Adipocyte (in vitro differentiated cells): ENCODE results near the gene USP21.

ENCODE experiments used
- DNase-seq: peaks from one replicate; pipeline ENCODE4 v3.0.0-alpha.2; 2015; ENCODE audit warnings: low read depth
- H3K27me3 ChIP-seq: replicated peaks from 2 replicates; pipeline ENCODE4 v1.7.0; 2013; ENCODE audit warnings: mild to moderate bottlenecking, low read length, moderate library complexity; ENCODE audit not compliant: control insufficient read depth, insufficient read depth
- H3K36me3 ChIP-seq: 2 replicates; pipeline ENCODE4 v1.7.0; 2013; ENCODE audit warnings: low read length, mild to moderate bottlenecking, moderate library complexity; ENCODE audit not compliant: control insufficient read depth, insufficient read depth, severe bottlenecking
- H3K4me1 ChIP-seq: 2 replicates; pipeline ENCODE4 v1.7.0; 2013; ENCODE audit warnings: mild to moderate bottlenecking, low read length, moderate library complexity; ENCODE audit not compliant: control insufficient read depth, insufficient read depth
- H3K4me3 ChIP-seq: 2 replicates; pipeline ENCODE4 v1.7.0; 2013; ENCODE audit warnings: mild to moderate bottlenecking, low read length, moderate library complexity
- H3K9ac ChIP-seq: 2 replicates; pipeline ENCODE4 v1.7.0; 2013; ENCODE audit warnings: mild to moderate bottlenecking, low read length, moderate library complexity
- H3K9me3 ChIP-seq: 2 replicates; pipeline ENCODE4 v1.7.0; 2013; ENCODE audit warnings: mild to moderate bottlenecking, low read length, moderate library complexity; ENCODE audit not compliant: control insufficient read depth

The USP21 gene

GRCh38 chr1:161172776-161173376 is 13.6 kb downstream of the USP21 start:
- Histone ChIP-seq H3K27me3 (no peaks in the 10 kb centered on the region), H3K36me3 (peaks cover 55% of the 10 kb centered on the region), H3K9me3 (no peaks in the 10 kb centered on the region), H3K4me1 (peaks cover 40% of the 10 kb centered on the region), H3K9ac (peak overlapping the region; percentile 69), H3K4me3 (peak overlapping the region; percentile 35)
- peak; percentile 87 for DNase-seq

GRCh38 chr1:161173711-161174110 is 14.4 kb downstream of the USP21 start:
- H3K9me3 ChIP-seq: no peaks in the 10 kb centered on the region
- peak overlapping the region; percentile 2 for H3K9ac ChIP-seq
- H3K27me3 ChIP-seq: no peaks in the 10 kb centered on the region
- peaks cover 42% of the 10 kb centered on the region for H3K4me1 ChIP-seq
- no peak for DNase-seq
- peak overlapping the region; percentile 0 for H3K4me3 ChIP-seq
- peaks cover 55% of the 10 kb centered on the region for H3K36me3 ChIP-seq

- Histone ChIP-seq H3K27me3 (no peaks in the 10 kb centered on the region), H3K36me3 (peaks cover 46% of the 10 kb centered on the region)
- no peak for DNase-seq
Observed at GRCh38 chr1:161174911-161175310, 15.6 kb downstream of the USP21 start.

GRCh38 chr1:161175771-161176453 is 16.6 kb downstream of the USP21 start:
- Histone ChIP-seq H3K4me1 (peaks cover 42% of the 10 kb centered on the region), H3K27me3 (no peaks in the 10 kb centered on the region), H3K36me3 (peaks cover 39% of the 10 kb centered on the region), H3K9me3 (no peaks in the 10 kb centered on the region), H3K4me3 (peak overlapping the region; percentile 92), H3K9ac (peak overlapping the region; percentile 94)
- DNase-seq: no peak

More at GRCh38 chr1:161174911-161175310, 15.6 kb downstream of the USP21 start:
- H3K4me1 ChIP-seq: peaks cover 42% of the 10 kb centered on the region
- H3K4me3 ChIP-seq: no peak overlapping the region
- H3K9ac ChIP-seq: no peak overlapping the region
- H3K9me3 ChIP-seq: no peaks in the 10 kb centered on the region

- Histone ChIP-seq H3K4me3 (peak overlapping the region; percentile 92), H3K36me3 (peaks cover 32% of the 10 kb centered on the region), H3K27me3 (no peaks in the 10 kb centered on the region), H3K9ac (peak overlapping the region; percentile 94), H3K4me1 (peaks cover 42% of the 10 kb centered on the region), H3K9me3 (no peaks in the 10 kb centered on the region)
- no peak for DNase-seq
Observed at GRCh38 chr1:161176468-161177111, 17.3 kb downstream of the USP21 start.

- Histone ChIP-seq H3K9ac (peak within 1 kb of the TSS; percentile 94), H3K9me3 (no peaks in the 10 kb centered on the region), H3K27me3 (no peaks in the 10 kb centered on the region), H3K36me3 (peaks cover 25% of the 10 kb centered on the region), H3K4me3 (peak within 1 kb of the TSS; percentile 92), H3K4me1 (peaks cover 39% of the 10 kb centered on the region)
- DNase-seq: peak; percentile 94
Observed at GRCh38 chr1:161177112-161177935, 18.0 kb downstream of the USP21 start, which contains the start of gene B4GALT3. Gene B4GALT3, minus strand, starts transcription at chr1:161177507. Its CDS starts 1,447 bp downstream, at chr1:161176060.

GRCh38 chr1:161177936-161178244 is 18.6 kb downstream of the USP21 start:
- H3K9me3 ChIP-seq: no peaks in the 10 kb centered on the region
- H3K4me1 ChIP-seq: peaks cover 39% of the 10 kb centered on the region
- no peaks in the 10 kb centered on the region for H3K27me3 ChIP-seq
- H3K4me3 ChIP-seq: peak overlapping the region; percentile 92
- H3K36me3 ChIP-seq: peaks cover 25% of the 10 kb centered on the region
- DNase-seq: no peak
- peak overlapping the region; percentile 94 for H3K9ac ChIP-seq

GRCh38 chr1:161179698-161180097 is 20.4 kb downstream of the USP21 start:
- Histone ChIP-seq H3K4me3 (no peak overlapping the region), H3K9me3 (no peaks in the 10 kb centered on the region), H3K27me3 (no peaks in the 10 kb centered on the region), H3K4me1 (peaks cover 31% of the 10 kb centered on the region), H3K36me3 (peaks cover 13% of the 10 kb centered on the region), H3K9ac (no peak overlapping the region)
- DNase-seq: no peak

GRCh38 chr1:161180639-161181038 is 21.3 kb downstream of the USP21 start:
- Histone ChIP-seq H3K27me3 (no peaks in the 10 kb centered on the region), H3K4me1 (peaks cover 35% of the 10 kb centered on the region), H3K4me3 (no peak overlapping the region), H3K9ac (no peak overlapping the region), H3K36me3 (peaks cover 3% of the 10 kb centered on the region), H3K9me3 (no peaks in the 10 kb centered on the region)
- peak; percentile 34 for DNase-seq

- H3K9me3 ChIP-seq: no peaks in the 10 kb centered on the region
- H3K9ac ChIP-seq: peak overlapping the region; percentile 27
- DNase-seq: no peak
- no peak overlapping the region for H3K4me3 ChIP-seq
- H3K27me3 ChIP-seq: no peaks in the 10 kb centered on the region
- peaks cover 32% of the 10 kb centered on the region for H3K4me1 ChIP-seq
- no peaks in the 10 kb centered on the region for H3K36me3 ChIP-seq
Observed at GRCh38 chr1:161182214-161182613, 22.9 kb downstream of the USP21 start.

- Histone ChIP-seq H3K9me3 (no peaks in the 10 kb centered on the region), H3K9ac (peak overlapping the region; percentile 69), H3K36me3 (no peaks in the 10 kb centered on the region), H3K4me1 (peaks cover 42% of the 10 kb centered on the region), H3K27me3 (no peaks in the 10 kb centered on the region), H3K4me3 (peak overlapping the region; percentile 54)
- no peak for DNase-seq
Observed at GRCh38 chr1:161185282-161185682, 26.0 kb downstream of the USP21 start.
